A549 (cell line): ENCODE measurements around the gene MCM7.

Experiments used
- CEBPB ChIP-seq, 2 experiments: fragments of >200 bp in 1 of 2; sonication (Bioruptor Twin) in 1 of 2; formaldehyde crosslinking in 1 of 2; IDR thresholded peaks; 2 replicates each; pipeline ENCODE4 v1.6.1; 2012 to 2016
- EP300 ChIP-seq, 2 experiments: fragments of >200 bp; sonication (Bioruptor Twin); formaldehyde crosslinking; IDR thresholded peaks; 2 replicates in 1 of 2; 3 replicates in 1 of 2; pipeline ENCODE4 v1.6.1; 2016 to 2017
- MAFK ChIP-seq: fragments of 450-650 bp; IDR thresholded peaks from 2 replicates; pipeline ENCODE4 v1.6.1; 2014; ENCODE audit not compliant: partially characterized antibody
- MYC ChIP-seq: IDR thresholded peaks from 2 replicates; pipeline ENCODE4 v1.6.1; 2012; ENCODE audit warnings: mild to moderate bottlenecking, inconsistent platforms, low read length, improper control_type of control experiment, borderline replicate concordance
- POLR2A ChIP-seq: IDR thresholded peaks from 2 replicates; pipeline ENCODE4 v1.6.1; 2012; ENCODE audit warnings: mild to moderate bottlenecking, low read length
- TFCP2L1 ChIP-seq: fragments of 250-450 bp; sonication (Bioruptor Pico); IDR thresholded peaks from 2 replicates; pipeline ENCODE4 v1.5.0; 2021; ENCODE audit warnings: mild to moderate bottlenecking
- ZFP36 ChIP-seq: fragments of 450-650 bp; IDR thresholded peaks from 2 replicates; pipeline ENCODE4 v1.6.1; 2014; ENCODE audit warnings: borderline replicate concordance; ENCODE audit not compliant: partially characterized antibody
- TF ChIP-seq, protein P1 (sequence below): fragments of >200 bp; sonication (Bioruptor Twin); formaldehyde crosslinking; IDR thresholded peaks from 3 replicates; pipeline ENCODE4 v1.5.1; 2016

GRCh38 chr7:100148225-100148558 is 47.0 kb upstream of the MCM7 start:
- TF ChIP-seq MYC (no peak), ZFP36 (no peak), TFCP2L1 (no peak), CEBPB (IDR thresholded peaks at IDR 0.05) (no peak), EP300 (IDR thresholded peaks at IDR 0.05) (no peak), POLR2A (no peak), MAFK (no peak)
- TF ChIP-seq, protein P1, sequence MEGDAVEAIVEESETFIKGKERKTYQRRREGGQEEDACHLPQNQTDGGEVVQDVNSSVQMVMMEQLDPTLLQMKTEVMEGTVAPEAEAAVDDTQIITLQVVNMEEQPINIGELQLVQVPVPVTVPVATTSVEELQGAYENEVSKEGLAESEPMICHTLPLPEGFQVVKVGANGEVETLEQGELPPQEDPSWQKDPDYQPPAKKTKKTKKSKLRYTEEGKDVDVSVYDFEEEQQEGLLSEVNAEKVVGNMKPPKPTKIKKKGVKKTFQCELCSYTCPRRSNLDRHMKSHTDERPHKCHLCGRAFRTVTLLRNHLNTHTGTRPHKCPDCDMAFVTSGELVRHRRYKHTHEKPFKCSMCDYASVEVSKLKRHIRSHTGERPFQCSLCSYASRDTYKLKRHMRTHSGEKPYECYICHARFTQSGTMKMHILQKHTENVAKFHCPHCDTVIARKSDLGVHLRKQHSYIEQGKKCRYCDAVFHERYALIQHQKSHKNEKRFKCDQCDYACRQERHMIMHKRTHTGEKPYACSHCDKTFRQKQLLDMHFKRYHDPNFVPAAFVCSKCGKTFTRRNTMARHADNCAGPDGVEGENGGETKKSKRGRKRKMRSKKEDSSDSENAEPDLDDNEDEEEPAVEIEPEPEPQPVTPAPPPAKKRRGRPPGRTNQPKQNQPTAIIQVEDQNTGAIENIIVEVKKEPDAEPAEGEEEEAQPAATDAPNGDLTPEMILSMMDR, result no peak
